H1 (cell line): ENCODE results near the gene AHI1. TPM values are rescaled to one million over a fixed set of nuclear protein-coding genes. Genes with fewer than 3 reads are reported as not detected.

Experiments used
- CTCF ChIA-PET: fragments of 300-600 bp; sonication (Branson Sonifier 250); formaldehyde crosslinking; loops from one replicate; lab custom pipeline; 2021; ENCODE audit not compliant: partially characterized antibody; lab: Charles Lee
- POLR2A ChIA-PET: fragments of 300-600 bp; sonication (Branson Sonifier 250); formaldehyde crosslinking; loops from one replicate; lab custom pipeline; 2021; ENCODE audit warnings: inconsistent platforms; ENCODE audit not compliant: partially characterized antibody; lab: Charles Lee
- DNase-seq, 2 experiments: peaks; one replicate each; pipeline versions ENCODE4 v3.0.0 to v3.0.0-alpha.2; 2010 to 2022; ENCODE audit warnings: low spot score in 2 of 2, low read depth in 1 of 2, mixed read lengths in 1 of 2
- FAIRE-seq: peaks from 2 replicates; lab custom pipeline; 2011; peaks lifted over from hg19 to GRCh38; lab: Jason Lieb, UNC
- H2AFZ ChIP-seq: 2 replicates; pipeline ENCODE4 v1.8.1; 2012; ENCODE audit warnings: low read length, inconsistent platforms
- H2AK5ac ChIP-seq: 2 replicates; pipeline ENCODE4 v1.6.1; 2013; ENCODE audit warnings: low read depth, low read length
- H2BK120ac ChIP-seq: replicated peaks from 2 replicates; pipeline ENCODE3; 2013; ENCODE audit warnings: low read depth, low read length, inconsistent platforms
- H2BK12ac ChIP-seq: 2 replicates; pipeline ENCODE4 v1.6.1; 2013; ENCODE audit warnings: low read depth, low read length
- H2BK15ac ChIP-seq: 2 replicates; pipeline ENCODE4 v1.6.1; 2013; ENCODE audit warnings: low read length
- H2BK20ac ChIP-seq: 2 replicates; pipeline ENCODE4 v1.6.1; 2013; ENCODE audit warnings: low read length
- H2BK5ac ChIP-seq: 2 replicates; pipeline ENCODE4 v1.6.1; 2013; ENCODE audit warnings: low read depth, low read length
- H3K14ac ChIP-seq: 2 replicates; pipeline ENCODE4 v1.6.1; 2013; ENCODE audit warnings: inconsistent platforms; ENCODE audit not compliant: insufficient read length
- H3K18ac ChIP-seq: 2 replicates; pipeline ENCODE4 v1.6.1; 2013; ENCODE audit warnings: low read length; ENCODE audit errors: extremely low read depth
- H3K23ac ChIP-seq: 2 replicates; pipeline ENCODE4 v1.6.1; 2013; ENCODE audit warnings: inconsistent platforms; ENCODE audit not compliant: insufficient read length
- H3K23me2 ChIP-seq: 2 replicates; pipeline ENCODE4 v1.6.1; 2013; ENCODE audit warnings: low read depth, low read length
- H3K27ac ChIP-seq: 2 replicates; pipeline ENCODE4 v1.6.1; 2011; ENCODE audit warnings: low read depth, low read length, inconsistent platforms
- H3K27me3 ChIP-seq, 4 experiments: replicated peaks in 1 of 4; 1 replicate in 1 of 4; 2 replicates in 3 of 4; pipeline versions ENCODE4 v1.6.1 to v1.8.1; 2011 to 2013; ENCODE audit warnings: low read length in 3 of 4, mild to moderate bottlenecking in 3 of 4, inconsistent platforms in 2 of 4, mixed read lengths in 2 of 4, moderate library complexity in 1 of 4; ENCODE audit not compliant: control insufficient read depth in 3 of 4, insufficient read depth in 3 of 4; ENCODE audit errors: extremely low read depth in 1 of 4
- H3K36me3 ChIP-seq, 4 experiments: 2 replicates each; pipeline versions ENCODE4 v1.6.1 to v1.8.1; 2011 to 2013; ENCODE audit warnings: mild to moderate bottlenecking in 4 of 4, low read length in 3 of 4, moderate library complexity in 2 of 4, control low read depth in 1 of 4, inconsistent platforms in 1 of 4; ENCODE audit not compliant: insufficient read depth in 4 of 4, control insufficient read depth in 2 of 4
- H3K4ac ChIP-seq: replicated peaks from 2 replicates; pipeline ENCODE3; 2013; ENCODE audit warnings: low read length, low read depth, mixed read lengths, inconsistent platforms; ENCODE audit not compliant: insufficient read length
- H3K4me1 ChIP-seq, 4 experiments: replicated peaks in 1 of 4; 1 replicate in 1 of 4; 2 replicates in 3 of 4; pipeline versions ENCODE4 v1.6.1 to v1.8.1; 2011 to 2013; ENCODE audit warnings: low read length in 3 of 4, inconsistent platforms in 2 of 4, mixed read lengths in 1 of 4; ENCODE audit not compliant: insufficient read depth in 4 of 4, control insufficient read depth in 3 of 4
- H3K4me2 ChIP-seq, 2 experiments: 2 replicates each; pipeline versions ENCODE4 v1.6.1 to v1.8.1; 2011 to 2013; ENCODE audit warnings: low read depth in 2 of 2, low read length in 2 of 2, control low read depth in 1 of 2, inconsistent platforms in 1 of 2, mild to moderate bottlenecking in 1 of 2; ENCODE audit not compliant: insufficient read depth in 1 of 2
- H3K4me3 ChIP-seq, 4 experiments: fragments of 200-600, 300-600 bp in 1 of 4; sonication (generic), shearing (Covaris generic), sonication (Bioruptor Twin) in 1 of 4; 2 replicates each; pipeline versions ENCODE4 v1.5.1 to v1.8.1; 2011 to 2016; ENCODE audit warnings: low read length in 4 of 4, low read depth in 3 of 4, control low read depth in 2 of 4, inconsistent platforms in 2 of 4, mild to moderate bottlenecking in 2 of 4, mixed read lengths in 1 of 4, moderate library complexity in 1 of 4; ENCODE audit not compliant: insufficient read depth in 2 of 4; ENCODE audit errors: extremely low read depth in 1 of 4
- H3K56ac ChIP-seq: replicated peaks from 2 replicates; pipeline ENCODE3; 2013; ENCODE audit warnings: low read depth, mild to moderate bottlenecking, mixed read lengths, low read length, inconsistent platforms; ENCODE audit not compliant: insufficient read length
- H3K79me1 ChIP-seq: 2 replicates; pipeline ENCODE4 v1.6.1; 2013; ENCODE audit warnings: low read depth, low read length, control low read depth
- H3K79me2 ChIP-seq, 2 experiments: 2 replicates each; pipeline versions ENCODE4 v1.6.1 to v1.8.1; 2012 to 2013; ENCODE audit warnings: low read length in 2 of 2, mild to moderate bottlenecking in 2 of 2, inconsistent platforms in 1 of 2; ENCODE audit not compliant: insufficient read depth in 2 of 2, control insufficient read depth in 1 of 2
- H3K9ac ChIP-seq, 4 experiments: replicated peaks in 1 of 4; 1 replicate in 1 of 4; 2 replicates in 3 of 4; pipeline versions ENCODE4 v1.6.1 to v1.8.1; 2011 to 2013; ENCODE audit warnings: low read depth in 3 of 4, low read length in 3 of 4, control low read depth in 2 of 4, mild to moderate bottlenecking in 2 of 4, moderate library complexity in 2 of 4, inconsistent platforms in 1 of 4; ENCODE audit errors: extremely low read depth in 1 of 4
- H3K9me3 ChIP-seq, 2 experiments: 2 replicates each; pipeline versions ENCODE4 v1.6.1 to v1.8.1; 2012 to 2013; ENCODE audit warnings: mild to moderate bottlenecking in 2 of 2, moderate library complexity in 2 of 2, control low read depth in 1 of 2, inconsistent platforms in 1 of 2, low read depth in 1 of 2, low read length in 1 of 2, mixed read lengths in 1 of 2; ENCODE audit not compliant: insufficient read depth in 2 of 2
- H4K20me1 ChIP-seq, 2 experiments: replicated peaks in 1 of 2; 2 replicates each; pipeline versions ENCODE3 to v1.8.1; 2011 to 2013; ENCODE audit warnings: inconsistent platforms in 2 of 2, low read length in 2 of 2, mild to moderate bottlenecking in 1 of 2; ENCODE audit not compliant: insufficient read depth in 2 of 2, control insufficient read depth in 1 of 2
- H4K5ac ChIP-seq: 2 replicates; pipeline ENCODE4 v1.6.1; 2013; ENCODE audit warnings: low read length, low read depth, mixed read lengths, inconsistent platforms; ENCODE audit not compliant: insufficient read length
- H4K8ac ChIP-seq: 2 replicates; pipeline ENCODE4 v1.8.0; 2013; ENCODE audit warnings: mild to moderate bottlenecking, moderate library complexity, low read length, inconsistent platforms; ENCODE audit not compliant: insufficient read depth; ENCODE audit errors: extremely low read depth
- H4K91ac ChIP-seq: replicated peaks from 2 replicates; pipeline ENCODE3; 2013; ENCODE audit warnings: low read length, mixed read lengths, inconsistent platforms; ENCODE audit not compliant: insufficient read length
- ATF2 ChIP-seq: IDR thresholded peaks from 2 replicates; pipeline ENCODE4 v1.6.1; 2012; ENCODE audit warnings: low read length, inconsistent platforms
- CHD2 ChIP-seq: IDR thresholded peaks from 2 replicates; pipeline ENCODE4 v1.6.1; 2012; ENCODE audit warnings: low read length, improper control_type of control experiment
- EZH2 ChIP-seq: fragments of 200-600 bp; sonication (generic); IDR thresholded peaks from 2 replicates; pipeline ENCODE4 v1.7.1; 2012; ENCODE audit warnings: low read depth, mild to moderate bottlenecking, moderate library complexity, low read length, inconsistent platforms; ENCODE audit not compliant: severe bottlenecking
- JUN ChIP-seq: IDR thresholded peaks from 2 replicates; pipeline ENCODE4 v1.6.1; 2011; ENCODE audit warnings: low read depth, mild to moderate bottlenecking, improper control_type of control experiment, low read length
- RFX5 ChIP-seq: IDR thresholded peaks from 2 replicates; pipeline ENCODE4 v1.6.1; 2011; ENCODE audit warnings: low read depth, low read length, improper control_type of control experiment, borderline replicate concordance
- RXRA ChIP-seq: IDR thresholded peaks from 2 replicates; pipeline ENCODE4 v1.6.1; 2011; ENCODE audit warnings: low read depth, mild to moderate bottlenecking, low read length, moderate library complexity; ENCODE audit not compliant: insufficient read depth
- SIX5 ChIP-seq: IDR thresholded peaks from 2 replicates; pipeline ENCODE4 v1.6.1; 2011; ENCODE audit warnings: mild to moderate bottlenecking, low read depth, low read length
- SP2 ChIP-seq: IDR thresholded peaks from 2 replicates; pipeline ENCODE4 v1.6.1; 2012; ENCODE audit warnings: mild to moderate bottlenecking, low read length, inconsistent platforms
- SUZ12 ChIP-seq: fragments of 200-600 bp; sonication (generic); IDR thresholded peaks from 2 replicates; pipeline ENCODE4 v1.6.1; 2012; ENCODE audit warnings: mild to moderate bottlenecking, inconsistent platforms, low read length, moderate library complexity, mixed read lengths
- TAF7 ChIP-seq: optimal IDR thresholded peaks from 2 replicates; pipeline ENCODE3; 2011; ENCODE audit warnings: low read depth, mild to moderate bottlenecking, inconsistent platforms, low read length, moderate library complexity, borderline replicate concordance
- ZNF274 ChIP-seq: IDR thresholded peaks from 2 replicates; pipeline ENCODE4 v1.7.0; 2012; ENCODE audit warnings: low read length, borderline replicate concordance; ENCODE audit errors: extremely low read depth
- WGBS, 2 experiments: shearing (Covaris generic) in 1 of 2; methylation state at CpG; one replicate each; pipeline versions ENCODE4 v1.1.6 to v1.1.7; 2013 to 2015; ENCODE audit warnings: low lambda C conversion rate in 2 of 2, mixed read lengths in 2 of 2, inconsistent platforms in 1 of 2, low coverage in 1 of 2, missing lambda C conversion rate in 1 of 2; ENCODE audit not compliant: insufficient replicate concordance in 2 of 2, insufficient coverage in 1 of 2, insufficient read length in 1 of 2; ENCODE audit errors: extremely low coverage in 1 of 2, missing lambda C conversion rate in 1 of 2; 5-methylcytosine and 5-hydroxymethylcytosine counted together
- polyA plus RNA-seq, 7 experiments: library from polyadenylated mRNA; depleted of rRNA in 3 of 7; stranded (reverse) in 5 of 7; unstranded in 2 of 7; fragments of >200 nt in 5 of 7; fragments of 200-250 nt in 2 of 7; gene quantifications; 1 replicate in 5 of 7; 2 replicates in 1 of 7; 4 replicates in 1 of 7; pipeline versions ENCODE4 v1.2.1 to v1.2.3, GENCODE V29; 2011 to 2013; ENCODE audit warnings: missing spikeins in 2 of 7, mixed read lengths in 2 of 7
- total RNA-seq: library from RNA; stranded (reverse); fragmentation: NEBNext Ultra II Directional; extraction: Animal tissue kit (Norgen Biotek cat#: 25700); gene quantifications from 2 replicates; pipeline ENCODE4 v1.2.1, GENCODE V29; 2021

The AHI1 gene
- total and polyA plus RNA-seq, 2 of the 8 experiments (the other 6 are each of a cell fraction or from before 2014, with no cell fraction given) = 4.2 to 19.6 TPM

DNA sequence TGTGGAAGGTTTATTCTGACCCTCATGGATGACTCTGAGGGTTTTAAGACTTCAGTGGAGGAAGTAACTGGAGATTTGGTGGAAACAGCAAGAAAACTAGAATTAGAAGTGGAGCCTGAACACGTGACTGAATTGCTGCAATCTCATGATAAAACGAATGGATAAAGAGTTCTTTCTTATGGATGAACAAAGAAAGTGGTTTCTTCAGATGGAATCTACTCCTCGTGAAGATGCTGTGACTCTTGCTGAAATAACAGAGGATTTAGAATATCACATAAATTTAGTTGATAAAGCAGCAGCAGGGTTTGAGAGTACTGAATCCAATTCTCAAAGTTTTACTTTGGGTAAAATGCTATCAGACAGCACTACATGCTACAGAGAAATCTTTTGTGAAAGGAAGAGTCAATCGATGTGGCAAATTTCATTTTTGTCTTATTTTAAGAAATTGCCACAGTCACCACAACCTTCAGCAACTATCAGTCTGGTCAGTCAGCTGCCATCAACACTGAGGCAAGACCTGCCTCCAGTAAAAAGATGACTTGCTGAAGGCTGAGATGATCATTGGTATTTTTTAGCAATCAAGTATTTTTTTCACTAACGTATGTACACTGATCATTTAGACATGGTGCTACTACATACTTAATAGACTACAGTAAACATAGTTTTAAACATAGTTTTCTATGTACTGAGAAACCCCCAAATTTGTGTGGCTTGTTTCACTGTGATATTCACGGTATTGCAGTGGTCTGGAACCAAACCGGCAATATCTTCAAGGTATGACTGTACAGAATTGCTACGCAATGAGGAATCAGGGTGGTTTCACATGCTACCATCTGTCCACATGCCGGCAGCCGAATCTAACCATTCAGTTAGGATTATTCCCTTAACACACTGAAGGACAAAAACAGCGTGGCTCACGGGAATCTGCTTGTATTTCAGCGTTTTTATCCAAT is 167.4 kb downstream of the AHI1 start:
- H3K56ac ChIP-seq = no peak overlapping the region
- DNase-seq (no peak), FAIRE-seq (no peak)
- no peak overlapping the region for H2BK20ac ChIP-seq
- H4K20me1 ChIP-seq = no peaks in the 10 kb centered on the region
- no peak overlapping the region for H3K4ac ChIP-seq
- no peaks in the 10 kb centered on the region for H3K9me3 ChIP-seq
- whole genome bisulfite sequencing, 2 experiments = 91% methylated on average over 13 of the region's 13 CpGs; no CpG with 5 or more reads in 1 of the 2 experiments
- H3K27ac ChIP-seq = no peak overlapping the region
- no peak overlapping the region for H3K4me2 ChIP-seq
- no peaks in the 10 kb centered on the region for H3K79me2 ChIP-seq
- H3K79me1 ChIP-seq = no peaks in the 10 kb centered on the region
- no peaks in the 10 kb centered on the region for H3K4me1 ChIP-seq
- CTCF ChIA-PET = interaction anchor here (1.3 kb wide), 1 partner anchor 111 kb away, joined by 3 read pairs; no protein-coding TSS in a partner anchor
- H3K27me3 ChIP-seq = no peaks in the 10 kb centered on the region
- H2BK120ac ChIP-seq = no peak overlapping the region
- H2BK5ac ChIP-seq = no peak overlapping the region
- H2BK15ac ChIP-seq = no peak overlapping the region
- H2AFZ ChIP-seq = no peak overlapping the region
- H3K36me3 ChIP-seq = no peaks in the 10 kb centered on the region
- TF ChIP-seq ATF2 = no peak
- TF ChIP-seq SUZ12 = no peak
- no peak for TF ChIP-seq CHD2
- no peak for TF ChIP-seq SP2
- TF ChIP-seq TAF7 = no peak
- no peak for TF ChIP-seq RXRA
- TF ChIP-seq EZH2 = no peak
- no peak for TF ChIP-seq JUN
- no peak for TF ChIP-seq SIX5
- TF ChIP-seq ZNF274 = no peak
- no peak for TF ChIP-seq RFX5
- TF ChIP-seq, all 59 proteins: peak for 0
- H3K23me2 ChIP-seq = no peaks in the 10 kb centered on the region
- H3K4me3 ChIP-seq = no peak overlapping the region
- no peak overlapping the region for H3K23ac ChIP-seq
- H3K14ac ChIP-seq = no peak overlapping the region
- H4K5ac ChIP-seq = no peak overlapping the region
- POLR2A ChIA-PET = no interaction called here
- H3K9ac ChIP-seq = no peak overlapping the region
- no peak overlapping the region for H4K8ac ChIP-seq
- H2AK5ac ChIP-seq = no peak overlapping the region
- no peak overlapping the region for H2BK12ac ChIP-seq
- no peak overlapping the region for H3K18ac ChIP-seq
- no peak overlapping the region for H4K91ac ChIP-seq
